HUDEP-2 (cell line): ENCODE results near the gene MEIS3.

ENCODE experiments used
- DNase-seq, 76 experiments: peaks; one replicate each; lab custom pipeline; 2025; ENCODE audit not compliant: unreplicated experiment in 76 of 76; lab: John Stamatoyannopoulos, UW

Gene MEIS3

GRCh38 chr19:47435883-47436417, 16.6 kb upstream of the MEIS3 start:
- DNase-seq, result no peak

- DNase-seq, result no peak
Measured at GRCh38 chr19:47435196-47435595, 15.9 kb upstream of the MEIS3 start.

- no peak for DNase-seq
Measured at GRCh38 chr19:47434088-47434487, 14.8 kb upstream of the MEIS3 start.

GRCh38 chr19:47433121-47433520, 13.8 kb upstream of the MEIS3 start:
- peak in 2 of 76 experiments; percentile 18 to 20 for DNase-seq

- DNase-seq, result no peak
Measured at GRCh38 chr19:47432499-47432898, 13.2 kb upstream of the MEIS3 start.

- no peak for DNase-seq
Measured at GRCh38 chr19:47432091-47432490, 12.8 kb upstream of the MEIS3 start.

GRCh38 chr19:47430041-47430802, 10.9 kb upstream of the MEIS3 start:
- peak in 22 of 76 experiments; percentile 14 to 54 (median 32) for DNase-seq

- no peak for DNase-seq
Measured at GRCh38 chr19:47429140-47429793, 9.9 kb upstream of the MEIS3 start.

GRCh38 chr19:47428177-47428894, 9.0 kb upstream of the MEIS3 start:
- DNase-seq, result peak in 75 of 76 experiments; percentile 63 to 99 (median 93)

- peak in 59 of 76 experiments; percentile 12 to 82 (median 49) for DNase-seq
Measured at GRCh38 chr19:47427241-47428176, 8.2 kb upstream of the MEIS3 start.

GRCh38 chr19:47423203-47423882, 4.0 kb upstream of the MEIS3 start:
- no peak for DNase-seq

- DNase-seq, result no peak
Measured at GRCh38 chr19:47422417-47423163, 3.3 kb upstream of the MEIS3 start.

GRCh38 chr19:47421844-47422395, 2.6 kb upstream of the MEIS3 start:
- DNase-seq, result no peak

GRCh38 chr19:47421244-47421786, 2.0 kb upstream of the MEIS3 start:
- no peak for DNase-seq

- no peak for DNase-seq
Measured at GRCh38 chr19:47419789-47420188, 462 bp upstream of the MEIS3 start.

GRCh38 chr19:47418692-47419029, 666 bp downstream of the MEIS3 start:
- no peak for DNase-seq

GRCh38 chr19:47417746-47418691, 1.3 kb downstream of the MEIS3 start:
- no peak for DNase-seq
